ENCODE data around the gene OR1K1.
"Not testable (repeated sequence)": the region's sequence is repeated elsewhere in the genome, so short reads cannot be mapped to it uniquely, and the experiment has no call there.

Gene OR1K1

DNA sequence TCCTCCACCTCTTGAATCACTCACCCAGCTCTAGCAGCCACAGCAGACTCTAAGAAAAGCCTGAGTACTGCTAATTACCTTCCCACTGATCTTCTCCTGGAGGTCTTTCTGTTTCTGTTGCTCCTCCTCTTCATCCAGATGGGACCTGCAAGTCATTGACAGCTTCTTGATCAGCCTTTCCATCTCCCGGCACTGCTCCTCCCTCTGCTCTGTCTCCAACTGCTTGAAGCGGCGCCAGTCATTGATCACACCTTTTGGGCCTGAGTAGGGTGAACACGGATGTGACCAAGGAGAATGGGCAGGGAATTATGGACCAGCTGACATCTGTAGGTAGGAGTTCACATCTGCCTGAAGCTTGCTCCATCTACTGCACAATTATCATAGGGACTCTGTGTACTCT is 23.0 kb downstream of the OR1K1 start:
- Histone ChIP-seq H3K36me3 (peaks cover 76% of the 10 kb centered on the region), H3K27ac (no peak overlapping the region), H4K20me1 (peaks cover 76% of the 10 kb centered on the region), H3K4me3 (no peak overlapping the region), H3K9me3 (no peaks in the 10 kb centered on the region), H3K27me3 (no peaks in the 10 kb centered on the region), H3K4me2 (no peak overlapping the region), H3K9ac (no peak overlapping the region), H3K4me1 (peaks cover 46% of the 10 kb centered on the region)
- TF ChIP-seq Cebpa-rat (IDR thresholded peaks at IDR 0.05) = no peak

DNA sequence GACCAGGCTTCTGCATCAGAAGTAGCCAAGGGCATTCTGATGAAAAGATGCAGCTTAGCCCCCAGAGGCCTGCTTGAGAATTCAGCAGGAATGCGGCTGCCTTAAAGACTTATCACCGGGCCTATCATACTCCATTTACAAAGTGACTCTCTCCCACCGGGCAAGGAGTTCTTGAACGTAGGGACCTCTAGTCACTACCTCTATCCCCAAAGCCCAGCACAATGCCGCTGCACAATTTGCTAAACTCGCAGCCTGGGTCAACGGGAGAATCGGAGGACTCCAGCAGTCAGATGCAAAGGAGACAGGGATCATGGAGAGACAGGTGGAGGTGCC is 27.8 kb downstream of the OR1K1 start:
- H3K27ac ChIP-seq = peak overlapping the region; percentile 88
- H3K36me3 ChIP-seq = peaks cover 40% of the 10 kb centered on the region
- TF ChIP-seq Cebpa-rat (IDR thresholded peaks at IDR 0.05) = no peak
- peak overlapping the region; percentile 94 for H3K9ac ChIP-seq
- no peaks in the 10 kb centered on the region for H3K9me3 ChIP-seq
- H3K4me1 ChIP-seq = peaks cover 24% of the 10 kb centered on the region
- H4K20me1 ChIP-seq = peaks cover 48% of the 10 kb centered on the region
- no peaks in the 10 kb centered on the region for H3K27me3 ChIP-seq
- H3K4me3 ChIP-seq = peak overlapping the region; percentile 95
- peak overlapping the region; percentile 86 for H3K4me2 ChIP-seq

DNA sequence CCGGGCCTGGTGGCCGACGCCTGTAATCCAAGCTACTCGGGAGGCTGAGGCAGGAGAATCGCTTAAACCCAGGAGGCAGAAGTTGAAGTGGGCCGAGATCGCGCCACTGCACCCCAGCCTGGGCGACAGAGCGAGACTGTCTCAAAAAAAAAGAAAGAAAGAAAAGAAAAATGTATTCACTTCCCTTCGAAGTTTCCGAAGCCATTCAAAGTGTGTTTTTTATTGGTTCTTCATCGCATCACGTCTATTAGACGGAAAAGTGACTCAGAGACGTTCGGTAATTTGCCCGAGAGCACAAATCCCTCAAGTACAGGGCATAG is 29.0 kb downstream of the OR1K1 start:
- H3K4me2 ChIP-seq = peak overlapping the region; percentile 55
- H3K9ac ChIP-seq = peak overlapping the region; percentile 94
- H3K4me1 ChIP-seq = peaks cover 21% of the 10 kb centered on the region

DNA sequence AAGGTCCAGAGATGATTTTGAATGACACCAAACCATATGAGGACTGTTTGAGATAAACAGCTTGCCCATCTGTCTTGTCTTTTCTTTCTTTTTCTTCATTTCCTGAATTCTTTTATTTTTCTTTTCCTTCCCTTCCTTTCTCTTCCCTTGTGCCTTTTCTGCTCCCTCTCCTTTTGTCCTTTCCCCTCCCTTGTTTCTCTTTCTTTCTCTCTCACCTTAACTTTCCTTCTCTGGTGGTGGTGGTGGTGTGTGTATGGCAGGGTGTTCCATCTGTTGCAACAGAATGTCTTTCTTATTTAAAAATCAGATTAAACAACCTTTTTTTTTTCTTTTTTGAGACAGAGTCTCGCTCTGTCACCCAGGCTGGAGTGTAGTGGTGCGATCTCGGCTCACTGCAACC is 32.3 kb downstream of the OR1K1 start:
- no peak overlapping the region for H3K9ac ChIP-seq
- peaks cover 8% of the 10 kb centered on the region for H4K20me1 ChIP-seq
- H3K27me3 ChIP-seq = no peaks in the 10 kb centered on the region
- H3K9me3 ChIP-seq = no peaks in the 10 kb centered on the region
- TF ChIP-seq Cebpa-rat (IDR thresholded peaks at IDR 0.05) = no peak
- no peaks in the 10 kb centered on the region for H3K36me3 ChIP-seq
- H3K4me2 ChIP-seq = no peak overlapping the region
- H3K4me3 ChIP-seq = no peak overlapping the region
- peaks cover 20% of the 10 kb centered on the region for H3K4me1 ChIP-seq
- H3K27ac ChIP-seq = no peak overlapping the region

More for the DNA sequence above, 29.0 kb downstream of the OR1K1 start:
- Histone ChIP-seq H3K27ac (peak overlapping the region; percentile 88), H4K20me1 (peaks cover 37% of the 10 kb centered on the region), H3K4me3 (peak overlapping the region; percentile 95), H3K36me3 (peaks cover 30% of the 10 kb centered on the region)
- H3K9me3 ChIP-seq, H3K27me3 ChIP-seq: not testable (repeated sequence)

DNA sequence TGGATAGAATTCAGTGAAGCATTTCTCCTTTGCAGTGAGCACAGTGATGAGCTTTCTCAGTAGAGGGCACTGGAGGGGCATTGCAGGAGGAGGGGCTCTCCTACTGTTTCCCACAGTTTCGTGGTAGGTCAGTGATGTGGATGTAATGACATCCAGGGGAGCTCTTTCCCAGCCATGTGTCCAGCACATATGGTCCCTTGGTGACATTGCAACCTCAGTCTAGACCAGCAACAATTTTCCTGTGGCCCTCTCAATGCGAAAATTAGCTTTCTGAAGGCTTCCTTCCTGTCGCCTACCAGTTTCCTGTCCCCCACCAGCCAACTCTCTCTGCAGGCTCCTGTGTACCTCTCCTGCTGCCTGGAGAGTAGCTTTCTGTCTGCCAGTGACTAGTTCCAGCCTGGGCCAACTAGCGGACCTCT is 35.4 kb downstream of the OR1K1 start:
- no peaks in the 10 kb centered on the region for H3K27me3 ChIP-seq
- H4K20me1 ChIP-seq = no peaks in the 10 kb centered on the region
- H3K9me3 ChIP-seq = no peaks in the 10 kb centered on the region
- no peaks in the 10 kb centered on the region for H3K36me3 ChIP-seq
- H3K4me2 ChIP-seq = peak overlapping the region; percentile 91
- H3K4me1 ChIP-seq = peaks cover 16% of the 10 kb centered on the region
- H3K9ac ChIP-seq = peak overlapping the region; percentile 55
- no peak for TF ChIP-seq Cebpa-rat (IDR thresholded peaks at IDR 0.05)
- peak overlapping the region; percentile 46; the same call in 1 of the 2 replicates for H3K4me3 ChIP-seq
- peak overlapping the region; percentile 75 for H3K27ac ChIP-seq

DNA sequence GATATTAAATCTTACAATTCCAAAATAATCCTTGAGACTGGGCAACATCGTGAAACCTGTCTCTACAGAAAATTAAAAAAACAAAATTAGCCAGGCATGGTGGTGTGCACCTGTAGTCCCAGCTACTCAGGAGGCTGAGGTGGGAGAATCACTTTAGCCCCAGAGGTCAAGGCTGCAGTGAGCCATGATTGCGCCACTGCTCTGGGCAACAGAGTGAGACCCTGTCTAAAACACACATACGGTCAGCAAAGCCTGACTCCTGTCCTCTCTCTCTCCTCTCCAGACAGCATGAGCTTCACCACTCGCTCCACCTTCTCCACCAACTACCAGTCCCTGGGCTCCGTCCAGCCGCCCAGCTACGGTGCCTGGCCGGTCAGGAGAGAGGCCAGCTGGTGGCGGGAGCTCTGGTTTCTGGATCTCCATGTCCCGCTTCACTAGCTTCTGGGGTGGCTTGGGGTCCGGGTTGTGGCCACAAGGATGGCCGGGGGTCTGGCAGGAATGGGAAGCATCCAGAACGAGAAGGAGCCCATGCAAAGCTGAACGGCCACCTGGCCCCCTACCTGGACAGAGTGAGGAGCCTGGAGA is 37.4 kb downstream of the OR1K1 start:
- H4K20me1 ChIP-seq = no peaks in the 10 kb centered on the region
- peaks cover 16% of the 10 kb centered on the region for H3K4me1 ChIP-seq
- H3K9ac ChIP-seq = no peak overlapping the region
- H3K4me3 ChIP-seq = no peak overlapping the region
- H3K4me2 ChIP-seq = no peak overlapping the region
- no peak for TF ChIP-seq Cebpa-rat (IDR thresholded peaks at IDR 0.05)
- H3K27me3 ChIP-seq = no peaks in the 10 kb centered on the region
- no peaks in the 10 kb centered on the region for H3K36me3 ChIP-seq
- no peaks in the 10 kb centered on the region for H3K9me3 ChIP-seq
- H3K27ac ChIP-seq = no peak overlapping the region

DNA sequence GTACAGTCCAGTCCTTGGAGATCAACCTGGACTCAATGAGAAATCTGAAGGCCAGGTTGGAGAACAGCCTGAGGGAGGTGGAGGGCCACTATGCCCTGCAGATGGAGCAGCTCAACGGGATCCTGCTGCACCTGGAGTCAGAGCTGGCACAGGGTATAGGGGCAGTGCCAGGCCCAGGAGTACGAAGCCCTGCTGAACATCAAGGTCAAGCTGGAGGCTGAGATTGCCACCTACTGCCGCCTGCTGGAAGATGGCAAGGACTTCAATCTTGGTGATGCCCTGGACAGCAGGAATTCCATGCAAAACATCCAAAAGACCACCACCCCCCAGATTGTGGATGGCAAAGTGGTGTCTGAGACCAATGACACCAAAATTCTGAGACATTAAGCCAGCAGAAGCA is 38.5 kb downstream of the OR1K1 start:
- H3K4me3 ChIP-seq, H3K4me2 ChIP-seq: not testable (repeated sequence)

DNA sequence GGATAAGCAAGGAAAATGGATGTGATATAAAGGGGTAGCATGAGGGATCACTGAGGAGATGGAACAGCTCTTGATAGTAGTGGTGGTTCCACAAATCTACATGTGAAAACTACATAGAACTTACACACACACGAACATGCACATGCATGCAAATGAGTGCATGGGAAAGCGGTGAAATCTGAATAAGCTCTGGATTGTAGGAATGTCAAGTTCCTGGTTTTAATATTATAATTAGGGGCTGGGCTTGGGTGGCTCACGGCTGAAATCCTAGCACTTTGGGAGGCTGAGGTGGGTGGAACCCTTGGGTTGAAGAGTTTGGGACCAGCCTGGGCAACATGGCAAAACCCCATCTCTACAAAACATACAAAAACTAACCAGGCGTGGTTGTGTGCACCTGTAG is 41.6 kb downstream of the OR1K1 start:
- Histone ChIP-seq H3K4me3 (no peak overlapping the region), H3K27me3 (no peaks in the 10 kb centered on the region), H3K4me2 (no peak overlapping the region), H3K9me3 (no peaks in the 10 kb centered on the region), H3K36me3 (peaks cover 5% of the 10 kb centered on the region; the same call in 1 of the 2 replicates), H3K27ac (no peak overlapping the region), H4K20me1 (no peaks in the 10 kb centered on the region), H3K4me1 (peaks cover 14% of the 10 kb centered on the region), H3K9ac (no peak overlapping the region)
- TF ChIP-seq Cebpa-rat (IDR thresholded peaks at IDR 0.05) = no peak

More for the DNA sequence above, 38.5 kb downstream of the OR1K1 start:
- not testable (repeated sequence) for H3K9me3 ChIP-seq, H4K20me1 ChIP-seq, H3K27ac ChIP-seq, H3K27me3 ChIP-seq, H3K9ac ChIP-seq, H3K36me3 ChIP-seq
- H3K4me1 ChIP-seq = peaks cover 16% of the 10 kb centered on the region

DNA sequence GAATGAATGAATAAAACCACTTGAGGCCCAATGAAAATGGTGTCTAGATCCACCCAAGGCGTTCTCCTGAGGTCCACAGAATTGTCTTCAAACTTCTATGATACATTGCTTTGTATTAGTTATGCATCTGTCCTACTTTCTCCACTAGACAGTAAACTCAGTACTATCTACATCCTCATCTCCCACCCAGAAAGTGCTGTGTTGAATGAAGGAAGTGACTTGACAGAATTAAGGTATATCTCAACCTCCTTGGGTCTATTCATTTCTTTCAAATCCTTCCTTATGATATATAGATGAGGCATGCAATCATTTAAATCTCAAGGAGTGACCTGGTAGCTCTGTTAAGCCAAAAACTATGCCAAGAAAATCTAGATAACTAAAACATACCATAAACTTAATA is 44.2 kb downstream of the OR1K1 start:
- no peak overlapping the region for H3K9ac ChIP-seq
- no peaks in the 10 kb centered on the region for H3K27me3 ChIP-seq
- H4K20me1 ChIP-seq = no peaks in the 10 kb centered on the region
- TF ChIP-seq Cebpa-rat (IDR thresholded peaks at IDR 0.05) = no peak
- no peak overlapping the region for H3K4me2 ChIP-seq
- H3K27ac ChIP-seq = no peak overlapping the region
- H3K4me1 ChIP-seq = peaks cover 22% of the 10 kb centered on the region
- H3K4me3 ChIP-seq = no peak overlapping the region
- no peaks in the 10 kb centered on the region for H3K9me3 ChIP-seq
- H3K36me3 ChIP-seq = peaks cover 27% of the 10 kb centered on the region; the same call in 1 of the 2 replicates

DNA sequence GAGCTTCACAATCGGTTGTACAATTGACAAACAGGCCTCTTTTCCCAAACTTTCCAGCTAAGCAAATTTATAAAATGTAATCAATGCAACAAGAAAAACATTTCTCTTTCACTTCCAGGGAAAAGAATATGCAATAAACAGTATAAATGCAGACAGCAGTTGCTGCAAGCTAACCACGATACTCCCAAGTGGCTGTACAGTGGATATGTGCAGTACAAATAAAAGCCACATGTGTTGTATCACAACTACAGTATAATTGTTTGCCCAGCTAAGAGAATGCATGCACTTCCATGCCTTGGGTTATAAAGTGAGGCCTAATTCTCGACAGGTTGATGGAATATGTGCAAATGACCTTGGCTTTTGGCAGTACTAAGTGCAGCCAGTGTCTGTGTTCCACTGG is 45.2 kb downstream of the OR1K1 start:
- H3K36me3 ChIP-seq = peaks cover 36% of the 10 kb centered on the region
- H3K4me3 ChIP-seq = no peak overlapping the region
- H3K27ac ChIP-seq = no peak overlapping the region
- H4K20me1 ChIP-seq = no peaks in the 10 kb centered on the region
- TF ChIP-seq Cebpa-rat (IDR thresholded peaks at IDR 0.05) = no peak
- no peaks in the 10 kb centered on the region for H3K9me3 ChIP-seq
- H3K9ac ChIP-seq = no peak overlapping the region
- H3K27me3 ChIP-seq = no peaks in the 10 kb centered on the region
- H3K4me2 ChIP-seq = no peak overlapping the region
- peaks cover 22% of the 10 kb centered on the region for H3K4me1 ChIP-seq

DNA sequence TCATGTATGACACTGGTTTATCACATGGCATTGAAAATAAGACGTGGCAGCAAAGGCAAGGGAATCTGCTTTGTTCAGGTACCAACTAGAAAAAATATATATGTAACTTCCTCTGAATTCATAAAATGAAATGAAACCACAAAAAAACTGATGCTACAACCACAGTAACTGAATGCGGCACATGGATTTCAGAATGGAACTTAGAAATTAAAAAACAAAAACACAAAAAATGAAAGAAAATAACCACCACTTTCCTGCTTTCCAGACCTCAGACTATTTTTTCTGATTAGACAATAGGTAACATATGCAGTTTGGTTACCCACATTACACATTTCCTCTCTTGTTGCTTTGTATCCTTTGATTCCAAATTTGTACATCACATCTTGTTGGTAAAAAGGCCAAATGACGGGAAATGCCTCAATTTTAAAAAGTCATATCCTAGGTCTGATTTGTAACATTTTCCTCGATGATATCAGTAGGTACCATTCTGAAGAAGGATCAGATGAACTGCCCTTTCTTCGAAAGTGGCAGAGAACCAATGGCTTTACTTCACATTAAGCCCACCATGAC is 46.5 kb downstream of the OR1K1 start:
- no peaks in the 10 kb centered on the region for H4K20me1 ChIP-seq
- H3K4me2 ChIP-seq = peak overlapping the region; percentile 34
- H3K9ac ChIP-seq = no peak overlapping the region
- peaks cover 50% of the 10 kb centered on the region for H3K36me3 ChIP-seq
- TF ChIP-seq Cebpa-rat (IDR thresholded peaks at IDR 0.05) = no peak
- no peak overlapping the region for H3K4me3 ChIP-seq
- H3K9me3 ChIP-seq = no peaks in the 10 kb centered on the region
- H3K27ac ChIP-seq = no peak overlapping the region; the same call in 1 of the 2 replicates
- H3K4me1 ChIP-seq = peaks cover 22% of the 10 kb centered on the region
- no peaks in the 10 kb centered on the region for H3K27me3 ChIP-seq

Data from BLaER1 (cell line).